ENCODE measurements around the gene CHRNA10. TPM values are rescaled to one million over a fixed set of nuclear protein-coding genes. Genes with fewer than 3 reads are reported as not detected.
A peak's percentile ranks its signal among the peaks of the same experiment; 100 is the strongest.

CHRNA10 gene
- total RNA-seq, 1 donor from 2014 or later: 1.0 TPM

- no peak for DNase-seq
- Histone ChIP-seq H3K27ac (replicated peaks) (no peak overlapping the region), H3K9me3 (replicated peaks) (no peaks in the 10 kb centered on the region), H3K4me3 (no peak overlapping the region), H3K4me1 (peaks cover 9% of the 10 kb centered on the region), H3K27me3 (ENCODE audit: low read depth) (no peaks in the 10 kb centered on the region), H3K36me3 (peaks cover 95% of the 10 kb centered on the region)
- intact Hi-C loops (cut with micrococcal nuclease): no loop called here
- no peak for TF ChIP-seq CTCF (IDR thresholded peaks at IDR 0.05; ENCODE audit: borderline replicate concordance)
Measured at GRCh38 chr11:3703383-3703782, 32.2 kb upstream of the CHRNA10 start.

GRCh38 chr11:3700910-3701309 is 29.7 kb upstream of the CHRNA10 start:
- H3K36me3 ChIP-seq: peaks cover 98% of the 10 kb centered on the region
- H3K27ac ChIP-seq (replicated peaks): no peak overlapping the region
- intact Hi-C loops (cut with micrococcal nuclease): no loop called here
- no peaks in the 10 kb centered on the region for H3K9me3 ChIP-seq (replicated peaks)
- H3K27me3 ChIP-seq (ENCODE audit: low read depth): no peaks in the 10 kb centered on the region
- no peak for DNase-seq
- no peak for TF ChIP-seq CTCF (IDR thresholded peaks at IDR 0.05; ENCODE audit: borderline replicate concordance)
- no peak overlapping the region for H3K4me3 ChIP-seq
- peaks cover 9% of the 10 kb centered on the region for H3K4me1 ChIP-seq

- Histone ChIP-seq H3K36me3 (peaks cover 98% of the 10 kb centered on the region), H3K4me3 (no peak overlapping the region), H3K4me1 (peaks cover 9% of the 10 kb centered on the region), H3K9me3 (replicated peaks) (no peaks in the 10 kb centered on the region), H3K27ac (replicated peaks) (no peak overlapping the region), H3K27me3 (ENCODE audit: low read depth) (no peaks in the 10 kb centered on the region)
- intact Hi-C loops (cut with micrococcal nuclease): no loop called here
- DNase-seq: no peak
- TF ChIP-seq CTCF (IDR thresholded peaks at IDR 0.05; ENCODE audit: borderline replicate concordance): no peak
Measured at GRCh38 chr11:3700410-3700809, 29.2 kb upstream of the CHRNA10 start.

- intact Hi-C loops (cut with micrococcal nuclease): no loop called here
- TF ChIP-seq CTCF (IDR thresholded peaks at IDR 0.05; ENCODE audit: borderline replicate concordance): no peak
Measured at GRCh38 chr11:3686751-3687150, 15.6 kb upstream of the CHRNA10 start.

GRCh38 chr11:3685923-3686322 is 14.7 kb upstream of the CHRNA10 start:
- intact Hi-C loops (cut with micrococcal nuclease): no loop called here
- peaks cover 40% of the 10 kb centered on the region for H3K4me1 ChIP-seq
- no peak overlapping the region for H3K4me3 ChIP-seq
- no peaks in the 10 kb centered on the region for H3K9me3 ChIP-seq (replicated peaks)
- H3K27me3 ChIP-seq (ENCODE audit: low read depth): no peaks in the 10 kb centered on the region
- TF ChIP-seq CTCF (IDR thresholded peaks at IDR 0.05; ENCODE audit: borderline replicate concordance): no peak
- H3K36me3 ChIP-seq: peaks cover 93% of the 10 kb centered on the region
- no peak for DNase-seq
- H3K27ac ChIP-seq (replicated peaks): peak overlapping the region; percentile 24

More at GRCh38 chr11:3686751-3687150, 15.6 kb upstream of the CHRNA10 start:
- Histone ChIP-seq H3K9me3 (replicated peaks) (no peaks in the 10 kb centered on the region), H3K27ac (replicated peaks) (no peak overlapping the region), H3K4me1 (peaks cover 40% of the 10 kb centered on the region), H3K4me3 (no peak overlapping the region), H3K36me3 (peaks cover 93% of the 10 kb centered on the region), H3K27me3 (ENCODE audit: low read depth) (no peaks in the 10 kb centered on the region)
- DNase-seq: no peak

- Histone ChIP-seq H3K4me1 (peaks cover 40% of the 10 kb centered on the region), H3K4me3 (no peak overlapping the region), H3K9me3 (replicated peaks) (no peaks in the 10 kb centered on the region), H3K27ac (replicated peaks) (peak overlapping the region; percentile 31), H3K27me3 (ENCODE audit: low read depth) (no peaks in the 10 kb centered on the region), H3K36me3 (peaks cover 93% of the 10 kb centered on the region)
- intact Hi-C loops (cut with micrococcal nuclease): no loop called here
- DNase-seq: no peak
- no peak for TF ChIP-seq CTCF (IDR thresholded peaks at IDR 0.05; ENCODE audit: borderline replicate concordance)
Measured at GRCh38 chr11:3684819-3685172, 13.6 kb upstream of the CHRNA10 start.
